WI38 (cell line): ENCODE measurements around the gene YES1.

Experiments
- H3K4me3 ChIP-seq: 2 replicates; pipeline ENCODE4 v1.5.1; 2011; ENCODE audit warnings: low read depth, mild to moderate bottlenecking, control low read depth, low read length
- CTCF ChIP-seq: IDR thresholded peaks from 2 replicates; pipeline ENCODE4 v1.5.1; 2012; ENCODE audit warnings: low read depth, mild to moderate bottlenecking, control low read depth, low read length

YES1 gene

GRCh38 chr18:681985-682384 is 130.1 kb downstream of the YES1 start:
- TF ChIP-seq CTCF, result no peak
- H3K4me3 ChIP-seq, result no peak overlapping the region

- TF ChIP-seq CTCF, result no peak
These were observed 131.7 kb downstream of the YES1 start for GRCh38 chr18:680392-680791.

GRCh38 chr18:679516-679915 is 132.5 kb downstream of the YES1 start:
- H3K4me3 ChIP-seq, result no peak overlapping the region
- no peak for TF ChIP-seq CTCF

More at GRCh38 chr18:680392-680791, 131.7 kb downstream of the YES1 start:
- no peak overlapping the region for H3K4me3 ChIP-seq

- TF ChIP-seq CTCF, result no peak
- no peak overlapping the region for H3K4me3 ChIP-seq
These were observed 133.4 kb downstream of the YES1 start for GRCh38 chr18:678482-679182.

GRCh38 chr18:677951-678381 is 134.1 kb downstream of the YES1 start:
- no peak overlapping the region for H3K4me3 ChIP-seq
- TF ChIP-seq CTCF, result no peak

- no peak overlapping the region for H3K4me3 ChIP-seq
- TF ChIP-seq CTCF, result no peak
These were observed 134.9 kb downstream of the YES1 start for GRCh38 chr18:677145-677544.

- H3K4me3 ChIP-seq, result no peak overlapping the region
- TF ChIP-seq CTCF, result no peak
These were observed 135.3 kb downstream of the YES1 start for GRCh38 chr18:676736-677135.
